HG03097 (cell line): ENCODE data around the gene SPINK13.
"Not testable (repeated sequence)": the region's sequence is repeated elsewhere in the genome, so short reads cannot be mapped to it uniquely, and the experiment has no call there.

Experiments used
- ATAC-seq: cut with Tn5 transposase; IDR thresholded peaks from one replicate; pipeline ENCODE4 v1.9.1; 2021; ENCODE audit not compliant: unreplicated experiment, low FRiP score

The SPINK13 gene

DNA sequence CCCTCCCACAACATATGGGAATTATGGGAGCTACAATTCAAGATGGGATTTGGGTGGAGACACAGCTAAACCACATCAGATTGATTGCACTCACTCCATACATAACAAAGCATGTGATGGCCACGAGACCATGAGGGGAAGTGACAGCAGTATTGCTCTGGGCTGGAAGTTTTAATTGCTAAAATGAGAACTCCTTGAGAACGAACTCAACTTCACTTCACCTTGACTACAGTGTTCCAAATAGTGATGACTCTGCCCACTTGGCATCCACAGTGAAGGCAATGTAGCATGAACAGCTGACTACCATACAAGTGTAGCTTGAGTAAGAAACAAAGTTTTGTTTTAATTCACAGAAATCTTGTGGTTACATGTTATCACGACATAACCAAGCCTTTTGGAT is 42.9 kb downstream of the SPINK13 start:
- ATAC-seq, result no peak

- no peak for ATAC-seq
Measured at GRCh38 chr5:148312153-148312552, 43.6 kb downstream of the SPINK13 start, which contains the start of gene SPINK7. Gene SPINK7, plus strand, starts transcription at chr5:148312423. Its CDS starts 61 bp downstream, at chr5:148312484.

- no peak for ATAC-seq
Measured at GRCh38 chr5:148314187-148314586, 45.6 kb downstream of the SPINK13 start.

- ATAC-seq, result no peak
Measured at GRCh38 chr5:148314731-148315130, 46.1 kb downstream of the SPINK13 start.

GRCh38 chr5:148320011-148320963 is 51.7 kb downstream of the SPINK13 start:
- ATAC-seq, result not testable (repeated sequence)

DNA sequence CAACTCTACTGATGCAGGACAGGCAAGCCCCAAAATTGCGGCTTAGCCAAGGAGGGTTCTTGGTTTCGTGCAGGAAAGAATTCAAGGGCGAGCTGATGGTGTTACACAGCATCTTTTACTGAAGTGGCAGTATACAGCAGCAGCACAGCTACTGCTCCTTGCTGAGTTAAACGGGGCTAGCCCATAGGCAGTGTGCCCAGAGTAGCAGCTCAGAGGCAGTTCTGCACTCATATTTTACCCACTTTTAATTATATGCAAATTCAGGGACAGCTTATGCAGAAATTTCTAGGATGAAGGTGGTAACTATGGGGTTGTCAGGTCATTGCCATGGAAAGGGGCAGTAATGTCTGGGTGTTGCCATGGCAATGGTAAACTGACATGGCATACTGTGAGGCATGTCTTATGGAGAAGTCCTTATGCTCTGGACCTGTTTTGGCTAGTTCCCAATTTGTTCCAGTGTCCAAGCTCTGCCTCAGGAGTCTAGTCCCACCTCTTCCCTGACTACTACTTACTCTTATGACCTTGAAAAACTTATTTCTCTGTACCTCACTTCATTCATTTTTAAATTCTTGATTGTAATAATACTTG is 64.8 kb downstream of the SPINK13 start:
- ATAC-seq, result no peak

DNA sequence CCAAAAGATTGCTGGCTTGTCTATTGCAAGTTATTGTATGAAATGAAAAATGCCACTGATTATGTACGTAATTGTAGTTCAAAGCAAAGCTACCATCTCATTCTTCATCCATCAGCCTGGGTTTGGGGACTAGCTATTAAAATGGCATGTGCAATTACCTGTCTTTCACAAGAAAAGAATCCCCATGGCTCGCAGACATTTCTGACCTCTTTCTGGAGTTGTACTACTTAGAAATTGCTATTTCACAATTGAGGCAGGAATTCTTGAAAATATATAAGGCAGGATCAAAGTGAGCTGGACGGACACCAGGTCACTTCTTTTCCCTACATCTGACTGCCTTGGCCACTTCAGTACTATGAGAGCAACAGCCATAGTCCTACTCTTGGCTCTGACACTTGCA is 66.7 kb downstream of the SPINK13 start, which contains the start of gene SPINK9:
SPINK9 (plus strand) TSS at position 301 of the 400 bp plus-strand sequence; CDS start at position 356, 55 bp downstream.
- no peak for ATAC-seq
